GM13977 (cell line): ENCODE measurements around the gene CACNA1D.
A peak's percentile ranks its signal among the peaks of the same experiment; 100 is the strongest.

ENCODE experiments used
- DNase-seq: peaks from one replicate; pipeline ENCODE4 v3.0.0; 2012; ENCODE audit warnings: low spot score
- in situ Hi-C: fragments of 300-500 bp; cut with MboI; formaldehyde crosslinking; loops from one replicate; pipeline ENCODE4 v1.12.0; 2022; ENCODE audit warnings: low sequenced_read_pairs, low pct_unique_long_range_greater_than_20kb, mixed read lengths, inconsistent platforms; ENCODE audit not compliant: unreplicated experiment
- TF ChIP-seq, protein P1 (sequence below): IDR thresholded peaks from 2 replicates; pipeline ENCODE4 v1.5.1; 2012; ENCODE audit warnings: mild to moderate bottlenecking, control low read depth; ENCODE audit not compliant: insufficient read depth; ENCODE audit errors: extremely low read depth, missing control alignments

Gene CACNA1D

DNA sequence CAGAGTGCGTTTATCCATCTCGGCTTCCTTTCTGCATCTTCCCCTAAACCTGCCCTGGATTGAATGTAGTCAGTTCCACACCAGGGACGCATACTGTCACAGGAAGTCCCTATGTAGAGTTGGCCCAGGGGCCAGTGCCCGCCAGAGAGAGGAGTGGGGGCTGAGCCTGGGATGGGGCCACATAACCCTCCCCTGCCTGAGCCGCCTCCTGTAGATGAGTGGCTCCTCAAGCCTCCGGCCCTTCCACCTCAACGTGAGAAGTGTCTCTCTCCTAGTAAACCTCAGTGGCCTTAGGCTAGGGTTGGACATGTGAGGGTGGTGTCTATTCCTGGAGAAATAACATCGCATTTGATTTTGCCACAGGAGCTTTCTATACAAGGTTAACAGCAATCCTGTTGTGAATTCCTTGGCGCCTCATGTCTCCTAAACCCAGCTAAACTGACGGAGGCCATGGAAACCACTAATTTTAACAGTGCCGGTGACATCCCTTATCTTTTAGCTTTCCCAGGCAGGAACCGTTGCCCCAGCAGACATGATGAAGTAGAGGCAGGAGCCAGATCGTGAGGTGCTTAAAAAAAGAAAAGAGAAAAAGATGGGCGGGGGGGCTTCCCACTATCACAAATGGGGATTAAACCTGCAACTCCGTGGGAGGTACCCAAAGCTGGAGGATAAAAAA is 180.7 kb downstream of the CACNA1D start:
- TF ChIP-seq, protein P1, sequence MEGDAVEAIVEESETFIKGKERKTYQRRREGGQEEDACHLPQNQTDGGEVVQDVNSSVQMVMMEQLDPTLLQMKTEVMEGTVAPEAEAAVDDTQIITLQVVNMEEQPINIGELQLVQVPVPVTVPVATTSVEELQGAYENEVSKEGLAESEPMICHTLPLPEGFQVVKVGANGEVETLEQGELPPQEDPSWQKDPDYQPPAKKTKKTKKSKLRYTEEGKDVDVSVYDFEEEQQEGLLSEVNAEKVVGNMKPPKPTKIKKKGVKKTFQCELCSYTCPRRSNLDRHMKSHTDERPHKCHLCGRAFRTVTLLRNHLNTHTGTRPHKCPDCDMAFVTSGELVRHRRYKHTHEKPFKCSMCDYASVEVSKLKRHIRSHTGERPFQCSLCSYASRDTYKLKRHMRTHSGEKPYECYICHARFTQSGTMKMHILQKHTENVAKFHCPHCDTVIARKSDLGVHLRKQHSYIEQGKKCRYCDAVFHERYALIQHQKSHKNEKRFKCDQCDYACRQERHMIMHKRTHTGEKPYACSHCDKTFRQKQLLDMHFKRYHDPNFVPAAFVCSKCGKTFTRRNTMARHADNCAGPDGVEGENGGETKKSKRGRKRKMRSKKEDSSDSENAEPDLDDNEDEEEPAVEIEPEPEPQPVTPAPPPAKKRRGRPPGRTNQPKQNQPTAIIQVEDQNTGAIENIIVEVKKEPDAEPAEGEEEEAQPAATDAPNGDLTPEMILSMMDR: no peak
- in situ Hi-C loops: no loop called here
- DNase-seq: no peak

DNA sequence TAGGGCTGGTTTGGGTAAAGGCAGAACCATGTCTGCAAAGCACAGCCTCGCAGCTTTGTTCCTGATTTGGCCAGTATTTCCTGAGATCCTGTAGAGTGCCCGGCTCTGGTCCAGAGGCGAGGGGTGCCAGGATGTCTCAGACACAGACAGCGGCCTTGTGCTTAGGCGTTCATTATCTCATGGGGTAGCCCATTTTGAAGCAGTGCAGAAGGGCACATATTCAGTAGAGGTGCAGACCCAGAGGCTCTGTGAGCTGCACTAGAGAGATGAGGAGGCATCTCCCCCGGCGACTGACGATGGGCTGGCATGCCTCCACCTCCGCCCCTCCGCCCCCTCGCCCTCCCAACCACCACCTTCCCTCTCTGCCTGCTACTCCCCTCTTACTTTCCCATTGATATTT is 181.5 kb downstream of the CACNA1D start:
- in situ Hi-C loops: no loop called here
- DNase-seq: no peak
- TF ChIP-seq, protein P1: no peak

DNA sequence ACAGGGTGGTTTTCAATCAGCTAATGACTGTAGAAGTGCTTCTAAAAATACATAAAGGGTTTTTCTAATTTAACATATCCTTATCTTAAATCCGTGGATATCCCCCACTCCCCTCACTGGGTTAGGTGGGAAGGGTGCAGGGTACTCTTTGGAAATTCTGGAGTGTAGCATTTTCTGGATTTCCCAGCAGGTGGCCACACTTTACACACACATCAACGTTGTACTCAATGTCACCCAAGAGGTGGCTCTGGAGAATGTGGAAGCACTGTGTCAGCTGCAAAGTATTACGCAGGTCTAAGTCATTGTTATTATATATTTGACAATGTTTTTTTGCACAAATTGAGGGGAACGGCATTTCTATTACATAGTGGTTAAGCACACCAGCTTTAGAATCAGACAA is 183.0 kb downstream of the CACNA1D start:
- TF ChIP-seq, protein P1: peak; percentile 28
- DNase-seq: peak; percentile 32

DNA sequence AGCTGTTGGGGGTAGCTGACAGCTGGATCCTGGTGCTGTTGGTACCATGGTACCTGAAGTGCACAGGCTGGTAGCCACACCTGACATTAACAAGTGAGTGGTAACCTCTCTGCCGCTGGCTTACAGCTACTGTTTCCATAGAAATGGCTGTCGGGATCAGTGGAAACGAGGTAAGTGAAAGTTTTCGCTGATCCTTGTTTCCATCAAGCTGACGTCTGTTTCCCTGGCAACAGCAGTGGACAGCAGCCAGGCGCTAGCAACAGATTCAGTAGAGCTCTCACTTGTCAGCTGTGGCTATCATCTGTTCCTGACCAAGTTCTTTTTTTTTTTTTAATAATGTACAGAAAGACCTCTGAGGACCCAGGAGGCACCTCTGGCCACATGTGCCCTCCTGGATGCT is 185.6 kb downstream of the CACNA1D start:
- DNase-seq: no peak
- in situ Hi-C loops: no loop called here
- TF ChIP-seq, protein P1: no peak

More for the DNA sequence above, 183.0 kb downstream of the CACNA1D start:
- in situ Hi-C loops: no loop called here

DNA sequence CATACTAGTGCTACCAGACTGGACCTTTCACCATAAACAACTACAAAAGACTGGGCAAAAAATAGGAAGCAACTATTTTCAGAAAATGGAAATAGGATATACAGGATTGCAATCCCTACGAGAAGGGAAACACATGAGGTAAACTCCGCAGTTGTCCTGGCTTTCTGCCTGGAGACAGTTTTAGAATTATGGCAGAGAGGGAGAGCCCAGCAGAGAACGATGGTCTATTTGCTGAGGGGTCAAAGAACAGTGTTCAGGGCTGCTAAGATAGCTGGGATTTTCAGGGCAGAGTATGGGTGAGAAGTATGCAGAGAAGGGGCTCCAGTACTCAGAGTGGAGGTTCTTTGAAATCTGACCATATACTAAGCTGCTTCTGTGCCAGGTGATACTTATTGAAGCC is 188.4 kb downstream of the CACNA1D start:
- in situ Hi-C loops: no loop called here
- TF ChIP-seq, protein P1: no peak
- no peak for DNase-seq

DNA sequence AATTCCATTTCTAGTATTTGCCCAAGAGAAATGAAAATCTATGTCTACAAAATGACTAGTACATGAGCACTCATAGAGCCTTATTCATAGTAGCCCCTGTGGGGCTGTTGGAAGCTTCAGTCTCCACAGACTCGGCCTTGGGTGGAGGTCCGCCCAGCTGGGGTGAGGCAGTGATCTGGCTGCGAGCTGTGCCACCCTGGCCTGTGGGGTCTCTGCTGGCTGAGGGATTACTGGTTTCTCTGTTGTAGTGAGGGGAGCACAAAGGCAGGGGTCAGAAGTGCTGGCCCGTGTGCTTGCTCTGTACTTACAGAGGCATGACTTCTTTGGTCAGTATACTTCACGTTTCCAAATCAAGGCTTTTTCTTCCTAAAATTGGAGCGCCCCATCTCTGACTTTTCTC is 193.7 kb downstream of the CACNA1D start:
- in situ Hi-C loops: no loop called here
- TF ChIP-seq, protein P1: no peak
- DNase-seq: no peak
